NCI-H82 treated with DMSO at 0.1 percent for 48 hours (cell line): ENCODE data around the gene LRTM1.
A peak's percentile ranks its signal among the peaks of the same experiment; 100 is the strongest.

Experiments used
- DNase-seq: peaks from one replicate; lab custom pipeline; 2025; ENCODE audit not compliant: unreplicated experiment; lab: John Stamatoyannopoulos, UW

Gene LRTM1

DNA sequence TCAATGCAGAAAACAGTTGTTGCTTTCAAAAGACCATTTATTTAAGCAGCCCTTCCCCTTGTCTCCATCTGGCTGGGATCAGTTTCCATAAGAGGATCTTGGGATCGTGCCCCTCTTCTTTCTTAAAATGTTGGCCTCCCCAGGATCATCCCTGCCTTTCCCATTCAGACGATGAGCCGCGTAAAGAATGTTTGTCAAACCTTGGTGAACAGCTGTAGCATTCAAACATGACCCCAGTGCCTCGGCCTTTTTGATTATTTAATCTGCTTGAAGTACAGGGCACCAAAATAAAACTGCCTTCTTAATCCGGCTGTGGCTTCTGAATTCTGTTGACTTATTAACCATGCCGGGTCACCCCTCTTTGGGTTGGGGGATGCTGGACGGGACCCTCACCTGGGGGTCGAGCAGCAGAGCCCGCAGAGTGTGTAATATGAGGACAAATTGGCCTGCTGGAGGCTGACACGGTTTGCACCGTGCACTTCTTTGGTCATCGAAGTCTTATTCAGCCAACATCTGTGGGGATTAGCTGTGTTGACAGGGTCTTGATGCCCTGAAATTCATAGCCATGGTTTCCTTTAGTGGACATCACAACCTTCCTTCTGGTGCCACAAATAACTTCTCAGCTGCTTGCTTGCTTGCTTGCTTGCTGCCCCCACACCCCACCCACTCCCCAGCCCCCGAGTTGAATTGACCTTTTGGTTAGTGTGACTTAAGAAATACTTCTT lies at the start of gene LRTM1:
TSS of gene LRTM1 (minus strand) at position 14 of the 725 bp plus-strand sequence. CDS start 148 bp downstream, outside the sequence.
- DNase-seq: peak; percentile 83

DNA sequence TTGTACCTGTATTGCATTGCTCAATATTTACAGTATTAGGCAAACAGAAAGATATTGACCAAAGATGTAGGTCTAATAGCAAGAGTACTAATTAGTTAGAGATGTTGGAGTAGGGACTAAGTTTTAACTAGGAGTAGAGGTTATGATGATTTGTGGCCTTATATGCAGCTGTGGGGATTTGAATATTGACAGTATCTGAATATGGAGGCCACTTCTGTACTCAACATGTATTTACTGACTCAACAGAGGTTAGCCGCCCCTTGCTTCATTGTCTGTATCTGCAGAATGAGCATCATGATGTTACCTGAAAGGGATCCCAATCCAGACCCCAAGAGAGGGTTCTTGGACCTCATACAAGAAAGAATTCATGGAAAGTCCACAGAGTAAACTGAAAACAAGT lies 49.6 kb upstream of the LRTM1 start:
- DNase-seq: no peak

DNA sequence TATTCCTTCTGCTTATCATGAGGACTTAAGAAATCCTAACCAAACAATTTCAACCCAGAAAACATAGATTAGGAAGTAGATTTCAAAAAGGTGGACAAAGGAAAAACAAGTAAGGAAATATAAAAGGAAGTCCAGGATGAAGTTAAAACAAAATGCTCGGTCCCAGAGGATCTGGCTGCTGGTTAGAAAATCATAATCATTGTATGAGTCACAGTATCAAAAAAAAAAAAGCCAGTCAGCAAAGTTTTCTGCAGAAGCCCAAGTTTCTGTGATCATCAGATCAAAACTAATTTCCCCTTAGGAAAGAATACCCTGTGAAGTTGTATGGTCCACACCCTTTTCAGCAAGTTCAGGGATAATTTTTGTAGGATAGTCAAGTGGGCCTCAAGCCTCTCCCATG lies 43.0 kb upstream of the LRTM1 start:
- DNase-seq: no peak

DNA sequence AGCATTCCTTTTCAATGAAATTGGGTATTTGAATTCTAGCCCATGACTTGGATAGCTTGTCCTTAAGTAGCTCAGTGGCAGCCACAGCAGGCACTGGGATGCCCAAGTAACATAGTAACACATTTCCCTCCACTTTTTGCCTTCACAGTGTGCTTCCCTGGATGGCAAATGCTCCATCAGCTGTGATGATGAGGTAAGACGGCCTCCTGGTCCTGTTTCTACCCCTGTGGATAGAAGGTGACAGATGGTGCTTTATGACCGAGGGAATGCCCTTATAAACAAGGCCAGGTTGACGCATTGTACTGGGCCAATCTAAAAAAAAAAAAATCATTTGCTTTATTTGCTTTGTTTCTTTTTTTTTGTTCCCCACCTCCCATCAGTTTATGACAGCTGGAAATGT lies 41.8 kb upstream of the LRTM1 start:
- peak; percentile 22 for DNase-seq

DNA sequence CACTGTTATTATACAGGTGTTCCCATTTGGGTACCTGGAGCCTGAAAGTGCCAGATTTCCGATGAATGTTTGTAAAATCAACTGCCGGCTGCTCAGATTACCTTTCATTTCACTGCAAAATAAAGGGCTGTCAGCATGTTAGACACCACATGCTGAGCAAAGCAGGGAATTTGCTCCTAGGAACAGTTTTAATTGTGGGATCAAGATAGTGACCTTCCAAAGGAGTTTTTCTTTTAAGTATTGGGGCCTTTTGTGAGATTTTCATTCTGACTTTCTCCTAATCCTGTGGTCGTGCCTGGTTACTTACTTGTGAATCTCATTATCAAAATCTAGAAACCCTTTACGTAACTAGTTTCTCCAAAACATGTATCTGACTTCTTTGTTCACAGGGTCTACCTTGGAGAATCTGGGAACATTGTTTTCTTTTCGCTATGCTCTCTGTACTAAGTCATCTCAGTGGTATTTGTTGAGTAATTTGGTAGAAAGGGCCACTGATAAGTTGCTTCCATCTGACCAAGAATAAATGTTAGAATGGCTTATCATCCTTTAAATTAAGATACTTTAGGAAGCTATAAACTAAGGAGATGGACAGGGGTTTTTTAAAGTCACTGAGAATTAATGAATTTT lies 40.8 kb upstream of the LRTM1 start:
- no peak for DNase-seq

DNA sequence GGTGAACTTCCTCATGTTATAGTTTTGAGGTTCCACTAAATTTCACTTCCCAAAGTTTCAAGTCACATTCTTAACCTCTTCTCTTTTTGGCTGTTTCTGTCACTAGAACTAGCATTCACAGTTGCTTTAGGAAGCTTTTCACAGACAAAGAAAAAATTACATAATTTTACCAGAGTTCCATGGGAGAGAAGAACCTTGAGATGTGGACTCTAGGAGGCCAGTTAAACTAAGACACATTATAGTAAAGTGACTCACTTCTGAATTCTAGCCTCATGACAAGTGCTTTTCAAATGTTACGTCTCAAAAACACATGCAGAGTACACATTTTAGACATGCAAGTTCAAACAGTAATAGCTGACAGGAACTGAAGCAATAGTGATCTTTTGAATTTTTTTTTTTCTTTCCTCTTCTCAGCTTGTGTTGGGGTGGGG lies 39.9 kb upstream of the LRTM1 start:
- no peak for DNase-seq

DNA sequence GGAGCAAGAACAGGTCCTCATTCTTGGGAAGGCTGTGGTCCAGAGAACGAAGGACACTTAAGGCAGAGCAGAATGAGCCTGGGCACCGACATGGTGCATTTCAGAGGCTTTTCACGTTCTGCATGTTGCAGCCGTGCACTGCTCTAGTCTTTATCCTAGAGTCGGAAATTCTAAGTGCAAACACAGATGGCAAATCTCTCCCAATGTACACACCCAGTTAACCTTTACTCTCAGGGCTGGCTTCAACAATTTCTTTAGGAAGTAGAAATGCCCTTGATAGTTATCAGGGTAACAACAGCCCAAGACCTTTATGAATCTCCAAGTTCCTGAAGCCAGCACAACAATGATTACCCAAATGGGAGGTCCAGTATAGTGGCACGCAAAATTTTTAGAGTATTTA lies 39.1 kb upstream of the LRTM1 start:
- no peak for DNase-seq

DNA sequence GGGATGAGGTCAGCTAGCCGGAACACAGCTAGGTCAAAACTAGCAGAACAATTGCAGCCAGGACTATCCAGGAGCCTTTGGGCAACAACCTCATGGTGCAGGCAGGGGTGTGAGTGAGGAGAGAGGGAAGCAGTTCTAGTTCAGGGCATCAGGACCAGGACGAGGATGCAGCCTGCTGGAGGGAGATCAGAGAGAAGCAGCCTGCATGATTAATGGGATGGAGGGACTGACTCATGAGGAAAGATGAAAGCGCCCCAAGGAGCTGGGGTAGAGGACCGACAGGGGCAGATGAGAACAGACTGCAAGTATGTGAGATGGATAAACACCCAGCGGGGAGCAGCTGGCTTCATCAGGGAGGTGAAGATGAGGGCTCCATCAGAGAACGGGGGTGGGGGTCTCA lies 37.9 kb upstream of the LRTM1 start:
- DNase-seq: no peak

DNA sequence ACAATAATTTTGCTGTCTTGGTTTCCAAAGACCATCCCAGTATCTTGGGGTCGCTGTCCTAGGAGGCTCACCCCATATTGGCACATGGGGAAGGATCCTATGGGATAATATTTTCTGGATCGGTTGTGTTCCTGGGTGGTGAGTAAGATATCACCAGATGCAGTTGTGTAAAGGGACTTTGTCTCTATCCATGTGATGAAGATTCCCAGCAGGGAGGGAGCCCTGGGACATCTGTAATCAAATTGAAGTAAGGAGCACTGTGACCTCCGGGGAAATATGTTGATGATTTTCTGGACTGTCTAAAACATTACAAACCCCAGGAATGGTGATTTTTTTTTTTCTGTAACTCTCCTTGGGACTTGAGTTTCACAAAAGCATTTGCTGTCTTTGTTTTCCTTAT lies 36.2 kb upstream of the LRTM1 start:
- no peak for DNase-seq

DNA sequence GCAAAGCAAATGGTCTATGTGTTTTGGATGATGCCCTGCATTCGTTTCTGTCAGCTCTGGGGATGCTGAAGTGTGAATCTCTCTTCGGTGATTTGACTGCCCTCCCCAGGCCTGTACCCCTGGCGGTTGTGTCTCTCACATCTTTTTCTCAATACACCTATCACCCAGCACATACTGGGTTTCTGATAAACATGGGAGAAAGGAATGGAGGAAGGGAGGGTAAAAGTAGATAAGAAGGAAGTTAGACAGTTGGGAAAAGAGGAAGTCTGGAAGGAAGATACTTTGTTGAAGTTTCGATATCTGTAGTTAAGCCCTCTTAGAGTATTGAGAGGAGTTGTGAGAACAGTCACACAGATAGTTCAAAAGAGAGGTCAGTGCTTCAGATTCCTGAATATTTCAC lies 35.8 kb upstream of the LRTM1 start:
- no peak for DNase-seq

DNA sequence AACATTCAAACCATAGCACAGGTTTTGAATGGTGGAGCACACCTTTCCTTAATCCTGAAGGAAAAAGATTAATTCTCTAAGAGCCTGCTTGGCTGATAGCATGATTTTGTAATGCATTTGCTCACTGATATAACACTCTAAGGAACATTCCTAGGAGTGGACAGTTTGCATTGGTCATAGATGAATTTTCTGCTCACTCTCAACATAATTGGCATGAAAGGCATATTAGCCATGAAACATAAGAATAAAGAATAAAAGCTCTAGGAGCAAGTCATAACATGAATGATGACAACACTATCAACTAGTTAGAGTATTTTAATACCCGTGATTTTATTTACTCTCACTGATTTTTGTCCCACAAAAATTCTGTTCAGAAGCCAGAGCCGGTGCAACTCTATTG lies 34.3 kb upstream of the LRTM1 start:
- DNase-seq: no peak

DNA sequence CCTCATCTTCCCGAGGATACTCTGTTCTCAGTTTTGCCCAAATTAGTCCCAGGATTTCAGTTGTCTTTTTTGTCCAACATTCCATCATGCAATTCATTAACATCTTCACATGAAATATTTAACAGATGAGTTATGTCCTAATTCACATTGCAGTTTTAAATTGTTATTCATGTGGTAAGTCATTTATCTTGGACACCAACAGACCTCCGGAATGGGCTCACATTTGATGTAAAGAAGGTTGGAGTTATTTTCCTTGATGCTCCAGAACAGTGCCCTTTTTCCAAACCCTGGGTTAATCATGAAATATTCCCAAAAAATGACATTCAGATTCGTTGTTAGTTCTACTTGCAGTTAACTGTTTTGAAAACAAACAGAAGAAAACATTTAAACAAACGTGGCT lies 32.8 kb upstream of the LRTM1 start:
- no peak for DNase-seq

DNA sequence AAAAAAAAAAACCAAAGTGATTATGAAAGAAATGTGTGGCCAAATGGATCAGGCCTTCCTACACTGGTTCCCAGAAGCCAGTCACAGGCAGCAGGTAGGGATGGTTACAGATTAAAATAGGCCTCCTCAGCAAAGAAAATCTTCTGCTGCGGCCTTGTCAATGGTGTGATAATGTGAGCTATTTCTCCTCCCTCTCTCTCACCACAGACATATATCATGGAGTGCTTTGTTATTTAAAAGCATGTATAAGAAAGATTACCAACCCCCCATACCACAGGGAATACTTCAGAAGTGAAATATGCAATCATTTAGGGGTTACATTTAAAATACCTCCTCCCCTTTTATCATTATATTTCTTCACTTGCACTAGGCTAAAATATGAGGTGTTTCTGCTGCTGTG lies 32.2 kb upstream of the LRTM1 start:
- DNase-seq: no peak

DNA sequence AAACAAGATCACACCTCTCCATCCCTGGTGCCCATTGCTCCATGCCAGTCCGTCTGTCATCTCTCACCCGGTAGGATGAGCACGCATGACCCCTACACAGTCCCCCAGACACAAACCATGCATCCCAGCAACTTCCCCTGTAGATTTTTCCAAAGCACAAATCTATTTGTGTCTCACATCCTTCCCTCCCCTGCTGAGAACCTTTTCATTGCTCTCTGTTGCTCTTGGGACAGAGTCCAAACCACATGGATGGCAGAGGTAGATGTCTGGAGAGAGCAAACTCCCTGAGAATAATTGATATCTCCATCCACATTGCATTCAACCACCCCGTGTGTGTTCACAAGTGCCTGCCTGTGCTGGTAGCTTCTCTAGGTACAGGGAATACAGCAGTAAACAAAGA lies 29.9 kb upstream of the LRTM1 start:
- DNase-seq: no peak

DNA sequence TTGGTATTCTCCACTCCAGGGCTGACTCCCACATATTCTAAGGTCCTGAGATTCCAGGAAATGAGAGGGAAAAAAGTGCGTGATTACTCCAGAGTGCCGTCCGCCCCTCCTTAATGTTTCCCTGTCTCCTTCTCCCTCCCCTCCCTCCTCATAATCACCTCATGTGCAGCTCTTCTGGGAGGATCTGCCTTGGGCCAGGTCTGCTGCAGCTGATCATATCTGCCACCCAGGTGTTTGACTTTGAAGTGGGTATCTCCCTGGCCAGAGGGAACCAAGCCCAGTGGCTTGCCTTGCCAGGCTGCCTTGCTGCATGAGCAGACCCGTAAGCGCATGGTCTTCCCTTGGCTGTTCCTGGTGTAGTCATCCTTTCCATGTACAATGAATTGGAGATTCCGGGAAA lies 28.1 kb upstream of the LRTM1 start:
- DNase-seq: no peak

DNA sequence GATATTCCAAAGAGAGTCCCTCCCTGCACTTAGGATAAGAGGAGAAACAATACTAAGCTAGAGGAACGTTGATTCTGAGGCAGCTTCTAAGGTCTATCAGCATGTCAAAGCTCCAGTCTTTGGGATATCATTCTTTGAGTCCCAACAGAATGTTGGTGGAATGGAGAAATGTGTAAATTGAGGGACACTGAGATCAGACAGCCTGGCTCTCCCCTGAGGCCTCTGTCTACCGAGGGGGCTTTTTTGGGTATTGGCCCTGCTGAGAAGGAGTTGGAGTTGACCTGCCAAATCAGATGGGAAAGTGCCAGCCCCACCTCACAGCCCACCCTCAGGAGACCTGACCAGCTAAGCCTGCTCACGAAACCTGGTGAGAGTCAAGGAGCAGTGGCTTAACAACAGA lies 27.6 kb upstream of the LRTM1 start:
- no peak for DNase-seq

DNA sequence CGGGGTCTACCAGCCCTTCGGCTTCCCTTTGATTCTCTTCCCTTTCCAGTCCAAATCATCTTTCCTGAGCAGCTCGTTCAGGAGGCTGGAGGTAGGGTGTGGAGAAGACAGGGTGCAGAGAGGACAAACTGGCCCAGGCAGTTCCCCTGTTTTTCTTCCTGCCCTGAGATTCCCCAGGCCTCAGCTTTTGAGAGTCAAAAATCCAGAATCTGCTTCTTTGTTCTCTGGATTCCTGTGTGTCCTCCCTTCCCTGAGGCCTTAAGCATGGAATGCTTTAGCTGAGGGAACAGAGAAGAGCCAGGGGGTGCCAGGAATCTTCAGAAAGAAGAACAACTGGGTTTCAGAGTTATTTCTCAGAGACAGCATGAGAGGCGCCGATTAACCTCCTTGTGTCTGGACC lies 26.7 kb upstream of the LRTM1 start:
- DNase-seq: no peak

DNA sequence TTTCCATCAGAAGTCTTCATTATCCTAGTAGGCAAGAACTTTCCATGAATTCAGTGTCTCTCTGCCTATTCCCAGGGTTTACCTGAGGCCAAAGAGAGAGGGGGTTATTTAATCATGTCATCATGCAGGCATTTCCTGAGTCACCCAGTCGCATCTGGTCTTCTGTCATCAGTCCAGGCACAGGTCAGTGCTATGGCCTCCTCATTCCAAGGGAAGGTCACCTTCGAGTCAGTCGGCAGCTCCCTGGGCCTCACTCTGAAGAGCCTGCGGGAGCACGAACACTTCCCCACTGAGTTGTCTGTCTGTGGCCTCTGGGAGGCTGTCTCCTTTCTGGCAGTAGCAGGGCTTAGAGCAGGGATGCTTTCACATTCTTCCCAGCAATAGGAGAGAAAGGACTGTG lies 26.2 kb upstream of the LRTM1 start:
- DNase-seq: no peak

DNA sequence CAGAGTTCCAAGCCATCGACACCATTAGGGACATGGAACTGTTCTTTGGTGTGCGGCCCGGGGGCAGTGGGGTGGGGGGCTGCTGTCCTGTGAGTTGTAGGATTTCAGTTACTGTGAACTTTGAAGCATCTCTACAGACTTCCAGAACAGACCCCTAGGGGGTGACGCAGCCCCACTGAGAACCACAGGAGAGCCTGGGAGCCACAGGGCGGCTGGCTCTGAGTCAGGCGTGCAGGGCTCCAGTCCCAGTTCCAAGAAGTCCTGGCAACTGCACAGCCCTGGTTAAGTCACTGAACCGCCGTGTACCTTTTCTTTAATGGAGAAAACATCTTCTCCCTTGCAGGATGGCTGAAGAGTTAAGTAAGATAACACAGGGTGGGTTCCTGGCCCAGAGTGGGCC lies 23.5 kb upstream of the LRTM1 start:
- no peak for DNase-seq

DNA sequence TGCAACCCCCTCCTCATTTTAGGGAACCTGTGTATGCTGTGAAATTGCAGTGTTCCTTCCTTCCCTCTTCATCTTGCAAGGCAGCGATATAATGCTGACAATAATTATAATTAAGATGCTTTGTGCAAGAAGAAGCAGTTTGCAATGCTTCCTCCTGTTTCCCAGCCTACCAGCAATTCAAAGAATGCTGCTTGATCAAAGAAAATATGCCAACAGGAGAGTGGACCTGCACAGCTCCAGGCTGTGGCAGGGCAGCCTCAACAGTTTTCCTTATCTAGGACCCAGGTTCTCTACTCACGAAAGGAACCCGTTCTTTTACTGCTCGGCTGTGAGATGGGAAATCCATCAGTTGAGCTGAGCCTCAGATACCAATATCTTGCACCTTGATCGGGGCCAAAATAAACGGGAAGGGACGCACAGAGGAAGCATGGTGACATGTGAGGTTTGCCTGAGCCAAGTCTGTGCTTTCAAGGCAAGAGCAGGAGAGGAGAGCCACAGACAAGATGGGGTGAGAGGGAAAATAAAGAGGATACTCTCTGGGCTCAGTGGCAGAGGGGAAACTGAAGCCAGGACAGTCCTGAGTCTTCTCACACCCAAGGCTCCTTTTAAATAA lies 22.6 kb upstream of the LRTM1 start:
- DNase-seq: no peak

DNA sequence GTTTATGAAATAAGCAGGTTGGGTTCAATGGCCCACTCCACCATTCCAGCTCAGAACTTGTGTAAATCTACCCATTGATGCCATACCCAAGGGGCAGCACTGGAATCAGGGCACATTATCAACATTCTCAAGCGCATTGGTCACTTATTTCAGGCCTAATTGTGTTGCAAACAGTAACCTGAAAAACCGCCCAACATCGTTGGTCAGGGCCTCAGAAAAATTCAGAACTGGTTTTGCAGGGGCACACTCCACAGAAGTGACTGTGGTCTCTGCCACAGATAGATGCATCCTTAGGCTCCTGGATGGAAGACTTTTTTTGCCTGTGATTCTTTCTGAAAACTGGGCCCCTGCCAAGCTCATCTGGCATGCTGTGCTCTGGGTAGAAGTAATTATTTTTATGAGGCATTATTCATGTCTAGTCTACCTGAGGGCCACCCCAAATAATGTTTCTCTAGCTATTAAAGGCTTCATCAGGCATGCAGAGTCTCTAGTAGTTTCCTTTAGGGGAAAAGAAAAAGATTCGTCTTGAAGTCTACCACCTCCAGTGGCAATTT lies 21.7 kb upstream of the LRTM1 start:
- DNase-seq: no peak

DNA sequence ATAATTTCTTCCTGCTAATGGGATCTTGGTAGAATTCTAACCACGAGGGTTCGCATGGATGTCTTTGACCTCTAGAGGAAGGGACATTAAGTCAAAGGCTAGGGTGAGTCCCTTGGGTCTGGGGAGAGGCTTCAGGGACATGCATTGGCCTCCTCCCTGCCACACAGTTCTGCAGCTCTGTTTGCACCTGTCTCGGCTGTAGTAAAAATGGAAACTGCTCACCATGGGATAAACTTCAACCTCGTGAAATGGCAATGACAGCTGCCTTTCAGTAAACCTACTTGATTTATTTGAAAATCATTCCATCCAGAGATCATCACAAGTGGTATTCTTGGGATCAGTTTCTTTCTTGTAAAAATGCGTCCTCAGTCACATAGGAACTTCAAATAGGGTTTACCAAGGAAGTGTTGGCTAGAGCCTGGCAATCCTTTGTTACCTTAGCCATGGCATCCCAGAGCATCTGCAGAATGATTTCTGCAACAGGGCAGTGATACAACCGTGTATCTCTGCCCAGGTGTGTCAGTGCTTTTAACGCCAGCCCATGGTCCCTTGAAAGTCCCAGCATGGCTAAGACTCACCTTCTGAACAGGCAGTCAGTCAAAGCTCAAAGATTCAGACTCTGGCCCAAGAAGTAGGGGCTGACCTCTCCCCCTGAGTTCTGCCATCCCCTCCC lies 14.0 kb upstream of the LRTM1 start:
- no peak for DNase-seq
